Measurements from ENCODE around the gene SLC30A4. TPM values are rescaled to one million over a fixed set of nuclear protein-coding genes. Genes with fewer than 3 reads are reported as not detected.

Gene SLC30A4
- total and polyA plus RNA-seq, 2 of the 8 experiments (the other 6 are each of a cell fraction or from before 2014, with no cell fraction given) = under 0.01 to 0.07 TPM

- TF ChIP-seq TEAD4 (IDR thresholded peaks at IDR 0.05; ENCODE audit: low read depth, low read length) = peak; percentile 77
These were observed 63.7 kb downstream of the SLC30A4 start (continued) for GRCh38 chr15:45458746-45459403.

Data from H1 (cell line).